Measurements from ENCODE around the gene STAT4.

DNA sequence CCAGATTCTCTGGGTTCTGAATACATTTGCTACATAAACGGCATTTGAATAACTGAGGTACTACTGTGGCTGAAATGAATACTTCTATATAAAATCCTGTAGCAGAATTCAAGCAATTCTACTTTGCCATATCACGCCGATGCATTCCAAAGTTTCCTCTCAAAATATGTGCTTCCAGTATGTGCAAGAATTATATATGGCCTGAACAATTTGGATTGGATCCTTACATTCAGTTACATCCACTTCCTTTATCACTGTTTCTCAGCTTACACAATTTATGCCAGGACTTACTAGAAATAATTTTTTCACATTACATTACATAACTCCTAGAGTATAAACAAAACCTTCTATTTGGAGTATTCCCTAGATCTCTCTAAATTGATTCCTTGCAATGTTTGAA, 46.3 kb upstream of the STAT4 start:
- TF ChIP-seq, protein P1, sequence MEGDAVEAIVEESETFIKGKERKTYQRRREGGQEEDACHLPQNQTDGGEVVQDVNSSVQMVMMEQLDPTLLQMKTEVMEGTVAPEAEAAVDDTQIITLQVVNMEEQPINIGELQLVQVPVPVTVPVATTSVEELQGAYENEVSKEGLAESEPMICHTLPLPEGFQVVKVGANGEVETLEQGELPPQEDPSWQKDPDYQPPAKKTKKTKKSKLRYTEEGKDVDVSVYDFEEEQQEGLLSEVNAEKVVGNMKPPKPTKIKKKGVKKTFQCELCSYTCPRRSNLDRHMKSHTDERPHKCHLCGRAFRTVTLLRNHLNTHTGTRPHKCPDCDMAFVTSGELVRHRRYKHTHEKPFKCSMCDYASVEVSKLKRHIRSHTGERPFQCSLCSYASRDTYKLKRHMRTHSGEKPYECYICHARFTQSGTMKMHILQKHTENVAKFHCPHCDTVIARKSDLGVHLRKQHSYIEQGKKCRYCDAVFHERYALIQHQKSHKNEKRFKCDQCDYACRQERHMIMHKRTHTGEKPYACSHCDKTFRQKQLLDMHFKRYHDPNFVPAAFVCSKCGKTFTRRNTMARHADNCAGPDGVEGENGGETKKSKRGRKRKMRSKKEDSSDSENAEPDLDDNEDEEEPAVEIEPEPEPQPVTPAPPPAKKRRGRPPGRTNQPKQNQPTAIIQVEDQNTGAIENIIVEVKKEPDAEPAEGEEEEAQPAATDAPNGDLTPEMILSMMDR (IDR thresholded peaks at IDR 0.05; ENCODE audit: insufficient read depth, low read length, poor library complexity, severe bottlenecking): no peak
- no peak for TF ChIP-seq EZH2phosphoT487 (conservative IDR thresholded peaks at IDR 0.05; ENCODE audit: low read length)
